Measurements from ENCODE around the gene DPP6.

- TF ChIP-seq CTCF (IDR thresholded peaks at IDR 0.05) (no peak), POLR2A (IDR thresholded peaks at IDR 0.05; ENCODE audit: low read length) (no peak), MAZ (IDR thresholded peaks at IDR 0.05; ENCODE audit: borderline replicate concordance, low read depth, low read length) (no peak), TP53 (CRISPR knock-in tag; IDR thresholded peaks at IDR 0.05) (no peak), BHLHE40 (IDR thresholded peaks at IDR 0.05; ENCODE audit: low read depth, low read length) (no peak), RFX5 (IDR thresholded peaks at IDR 0.05) (no peak), RARB (CRISPR knock-in tag; IDR thresholded peaks at IDR 0.05) (no peak), EHMT2 (IDR thresholded peaks at IDR 0.05; ENCODE audit: low read depth) (no peak), USF2 (IDR thresholded peaks at IDR 0.05) (no peak), REST (IDR thresholded peaks at IDR 0.05) (no peak), HMGXB4 (CRISPR knock-in tag; IDR thresholded peaks at IDR 0.05; ENCODE audit: borderline replicate concordance) (no peak), KDM1A (IDR thresholded peaks at IDR 0.05; ENCODE audit: low read depth) (no peak), MYC (IDR thresholded peaks at IDR 0.05; ENCODE audit: borderline replicate concordance, low read length) (no peak)
Observed at GRCh38 chr7:154640266-154640865, 588.2 kb downstream of the DPP6 start.
